ENCODE data around the gene ZNF750. TPM values are rescaled to one million over a fixed set of nuclear protein-coding genes. Genes with fewer than 3 reads are reported as not detected.
A peak's percentile ranks its signal among the peaks of the same experiment; 100 is the strongest.

The ZNF750 gene
- polyA plus RNA-seq, 3 donors = not detected

DNA sequence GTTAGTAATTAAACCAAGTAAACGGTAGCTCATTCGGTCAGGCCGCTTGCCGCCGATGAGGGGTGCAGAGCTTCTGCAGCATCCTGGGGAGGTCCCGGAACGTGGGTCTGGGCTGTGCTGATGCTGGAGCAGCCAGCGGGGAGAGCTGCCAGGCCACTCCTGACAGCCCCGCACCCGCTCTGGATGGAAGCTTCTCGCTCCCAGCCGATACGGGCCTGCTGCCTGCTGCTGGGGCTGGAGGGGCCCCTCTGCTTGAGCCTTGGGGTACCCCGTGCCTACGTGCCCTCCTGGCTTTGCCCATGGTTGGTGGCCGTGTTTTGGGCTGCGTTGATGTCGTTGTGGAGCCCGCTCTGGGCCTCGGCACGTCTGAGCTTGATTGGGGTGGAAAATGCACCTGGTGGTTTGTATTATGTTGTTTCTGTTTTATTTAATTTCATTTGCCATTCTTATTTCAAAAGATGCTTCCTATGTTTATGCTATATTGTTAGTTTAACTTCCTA is 41.6 kb upstream of the ZNF750 start:
- intact Hi-C loops (cut with micrococcal nuclease) = no loop called here
- Histone ChIP-seq H3K9ac (ENCODE audit: insufficient read depth, low read length, poor library complexity, severe bottlenecking) (no peak overlapping the region), H3K4me2 (replicated peaks; ENCODE audit: extremely low read depth, low read length, poor library complexity, severe bottlenecking) (no peak overlapping the region), H3K79me2 (ENCODE audit: insufficient read depth, low read length) (peaks cover 20% of the 10 kb centered on the region), H4K20me1 (ENCODE audit: insufficient read depth, low read length) (no peaks in the 10 kb centered on the region), H2AFZ (ENCODE audit: insufficient read depth, low read depth, low read length, poor library complexity, severe bottlenecking) (no peak overlapping the region), H3K9me3 (replicated peaks in 1 of 2; ENCODE audit: control insufficient read depth in 1 of 2, insufficient read depth in 1 of 2, low read length in 2 of 2) (no peaks in the 10 kb centered on the region), H3K4me3 (replicated peaks in 1 of 3; ENCODE audit: low read depth in 2 of 3, low read length in 3 of 3) (no peak overlapping the region), H3K27ac (ENCODE audit: low read depth in 1 of 2, low read length in 2 of 2) (peak overlapping the region; percentile 86 to 87), H3K4me1 (ENCODE audit: control insufficient read depth in 1 of 2, insufficient read depth in 2 of 2, low read length in 2 of 2) (peaks cover 81 to 99% of the 10 kb centered on the region in 2 donors), H3K36me3 (replicated peaks in 1 of 2; ENCODE audit: control insufficient read depth in 1 of 2, insufficient read depth in 2 of 2, low read length in 2 of 2) (no peaks in the 10 kb centered on the region), H3K27me3 (ENCODE audit: control insufficient read depth in 2 of 2, insufficient read depth in 2 of 2, low read length in 2 of 2) (no peaks in the 10 kb centered on the region)
- peak overlapping the region; percentile 53 to 99 (median 95) for H3K27ac Mint-ChIP-seq
- 94% methylated on average over 15 of the region's 21 CpGs for WGBS (ENCODE audit: insufficient coverage)
- no peak overlapping the region for H3K4me3 Mint-ChIP-seq
- H3K9me3 Mint-ChIP-seq = no peaks in the 10 kb centered on the region
- TF ChIP-seq, protein P1, sequence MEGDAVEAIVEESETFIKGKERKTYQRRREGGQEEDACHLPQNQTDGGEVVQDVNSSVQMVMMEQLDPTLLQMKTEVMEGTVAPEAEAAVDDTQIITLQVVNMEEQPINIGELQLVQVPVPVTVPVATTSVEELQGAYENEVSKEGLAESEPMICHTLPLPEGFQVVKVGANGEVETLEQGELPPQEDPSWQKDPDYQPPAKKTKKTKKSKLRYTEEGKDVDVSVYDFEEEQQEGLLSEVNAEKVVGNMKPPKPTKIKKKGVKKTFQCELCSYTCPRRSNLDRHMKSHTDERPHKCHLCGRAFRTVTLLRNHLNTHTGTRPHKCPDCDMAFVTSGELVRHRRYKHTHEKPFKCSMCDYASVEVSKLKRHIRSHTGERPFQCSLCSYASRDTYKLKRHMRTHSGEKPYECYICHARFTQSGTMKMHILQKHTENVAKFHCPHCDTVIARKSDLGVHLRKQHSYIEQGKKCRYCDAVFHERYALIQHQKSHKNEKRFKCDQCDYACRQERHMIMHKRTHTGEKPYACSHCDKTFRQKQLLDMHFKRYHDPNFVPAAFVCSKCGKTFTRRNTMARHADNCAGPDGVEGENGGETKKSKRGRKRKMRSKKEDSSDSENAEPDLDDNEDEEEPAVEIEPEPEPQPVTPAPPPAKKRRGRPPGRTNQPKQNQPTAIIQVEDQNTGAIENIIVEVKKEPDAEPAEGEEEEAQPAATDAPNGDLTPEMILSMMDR (IDR thresholded peaks at IDR 0.05) = no peak
- H3K4me1 Mint-ChIP-seq = peaks cover 94% of the 10 kb centered on the region
- peaks cover 0 to 3% (median 0%) of the 10 kb centered on the region in 3 donors for H3K27me3 Mint-ChIP-seq (ENCODE audit: low read depth in 3 of 3)
- peaks cover 20 to 40% of the 10 kb centered on the region in 2 donors for H3K36me3 Mint-ChIP-seq
- DNase-seq = no peak

DNA sequence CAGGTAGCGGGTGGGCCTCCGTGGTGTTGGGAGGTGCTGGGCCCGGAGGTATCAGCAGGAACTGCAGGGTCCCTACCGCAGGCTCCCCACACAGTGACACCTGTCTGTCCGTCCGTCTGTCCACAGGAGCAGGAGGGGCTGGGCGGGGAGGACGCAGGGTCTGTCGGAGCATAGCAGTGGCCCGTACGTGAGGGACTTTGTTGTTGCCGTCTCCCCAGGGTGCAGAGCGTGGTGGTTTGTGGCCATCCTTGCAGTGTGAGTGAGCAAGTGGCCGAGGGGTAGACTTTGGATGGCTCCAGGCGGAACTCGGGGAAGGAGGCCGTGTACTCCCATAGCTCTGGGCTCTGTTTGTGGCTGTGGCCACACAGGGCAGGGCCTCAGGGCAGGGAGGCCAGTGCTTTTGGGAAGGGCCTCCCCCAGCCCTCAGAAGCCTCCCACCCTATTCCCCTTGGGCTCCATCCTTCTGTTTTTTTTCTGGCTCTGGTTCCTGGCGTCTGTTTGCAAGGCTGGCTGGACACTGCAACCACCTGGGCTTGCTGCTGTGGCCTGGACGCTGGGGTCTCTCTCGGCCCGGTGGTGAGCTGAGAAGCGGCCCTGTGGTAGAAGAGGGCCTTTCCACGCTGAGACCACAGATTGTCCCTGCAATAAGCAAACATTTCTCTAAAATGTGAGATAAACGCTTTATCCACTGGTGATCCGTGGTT is 41.0 kb upstream of the ZNF750 start:
- Mint-ChIP-seq H3K27me3 (ENCODE audit: low read depth in 3 of 3) (peaks cover 0 to 3% (median 0%) of the 10 kb centered on the region in 3 donors), H3K4me1 (peaks cover 94% of the 10 kb centered on the region), H3K4me3 (no peak overlapping the region), H3K9me3 (no peaks in the 10 kb centered on the region), H3K36me3 (peaks cover 20 to 40% of the 10 kb centered on the region in 2 donors), H3K27ac (peak overlapping the region in 5 of 7 donors; percentile 28 to 97 (median 56))
- no peaks in the 10 kb centered on the region for H4K20me1 ChIP-seq (ENCODE audit: insufficient read depth, low read length)
- DNase-seq = no peak
- TF ChIP-seq, protein P1 (IDR thresholded peaks at IDR 0.05) = no peak
- H3K27ac ChIP-seq (ENCODE audit: low read depth in 1 of 2, low read length in 2 of 2) = peak overlapping the region; percentile 86 to 87
- peaks cover 81 to 99% of the 10 kb centered on the region in 2 donors for H3K4me1 ChIP-seq (ENCODE audit: control insufficient read depth in 1 of 2, insufficient read depth in 2 of 2, low read length in 2 of 2)
- no peaks in the 10 kb centered on the region for H3K27me3 ChIP-seq (ENCODE audit: control insufficient read depth in 2 of 2, insufficient read depth in 2 of 2, low read length in 2 of 2)
- H3K4me2 ChIP-seq (replicated peaks; ENCODE audit: extremely low read depth, low read length, poor library complexity, severe bottlenecking) = no peak overlapping the region
- H3K4me3 ChIP-seq (replicated peaks in 1 of 3; ENCODE audit: low read depth in 2 of 3, low read length in 3 of 3) = no peak overlapping the region
- H2AFZ ChIP-seq (ENCODE audit: insufficient read depth, low read depth, low read length, poor library complexity, severe bottlenecking) = no peak overlapping the region
- H3K9ac ChIP-seq (ENCODE audit: insufficient read depth, low read length, poor library complexity, severe bottlenecking) = no peak overlapping the region
- intact Hi-C loops (cut with micrococcal nuclease) = no loop called here
- no peaks in the 10 kb centered on the region for H3K36me3 ChIP-seq (replicated peaks in 1 of 2; ENCODE audit: control insufficient read depth in 1 of 2, insufficient read depth in 2 of 2, low read length in 2 of 2)
- H3K9me3 ChIP-seq (replicated peaks in 1 of 2; ENCODE audit: control insufficient read depth in 1 of 2, insufficient read depth in 1 of 2, low read length in 2 of 2) = no peaks in the 10 kb centered on the region
- WGBS (ENCODE audit: insufficient coverage) = 97% methylated on average over 25 of the region's 25 CpGs
- peaks cover 20% of the 10 kb centered on the region for H3K79me2 ChIP-seq (ENCODE audit: insufficient read depth, low read length)
